ENCODE measurements around the gene AFAP1. TPM values are rescaled to one million over a fixed set of nuclear protein-coding genes. Genes with fewer than 3 reads are reported as not detected.

AFAP1 gene
- total and polyA plus RNA-seq, 2 of the 8 experiments (the other 6 are each of a cell fraction or from before 2014, with no cell fraction given), result 3.6 to 18.2 TPM

GRCh38 chr4:7897811-7898210 is 41.9 kb downstream of the AFAP1 start:
- Histone ChIP-seq H3K79me1 (ENCODE audit: low read depth, low read length) (peaks cover 15% of the 10 kb centered on the region), H3K4ac (replicated peaks; ENCODE audit: insufficient read length, low read depth, low read length) (no peak overlapping the region), H3K9ac (replicated peaks in 1 of 4; ENCODE audit: extremely low read depth in 1 of 4, low read depth in 3 of 4, low read length in 3 of 4) (no peak overlapping the region), H4K5ac (ENCODE audit: insufficient read length, low read depth, low read length) (no peak overlapping the region), H3K27ac (ENCODE audit: low read depth, low read length) (no peak overlapping the region), H3K79me2 (ENCODE audit: control insufficient read depth in 1 of 2, insufficient read depth in 2 of 2, low read length in 2 of 2) (peaks cover 0 to 19% of the 10 kb centered on the region in 2 experiments; a peak in 2 of 4 replicates), H2BK120ac (replicated peaks; ENCODE audit: low read depth, low read length) (no peak overlapping the region), H4K20me1 (replicated peaks in 1 of 2; ENCODE audit: control insufficient read depth in 1 of 2, insufficient read depth in 2 of 2, low read length in 2 of 2) (peaks cover 0 to 10% of the 10 kb centered on the region in 2 experiments), H3K18ac (ENCODE audit: extremely low read depth, low read length) (no peak overlapping the region), H3K9me3 (ENCODE audit: insufficient read depth in 2 of 2, low read depth in 1 of 2, low read length in 1 of 2) (no peaks in the 10 kb centered on the region), H3K36me3 (ENCODE audit: control insufficient read depth in 2 of 4, insufficient read depth in 4 of 4, low read length in 3 of 4) (no peaks in the 10 kb centered on the region), H3K56ac (replicated peaks; ENCODE audit: insufficient read length, low read depth, low read length) (no peak overlapping the region), H3K23ac (ENCODE audit: insufficient read length) (no peak overlapping the region), H3K4me2 (ENCODE audit: insufficient read depth in 1 of 2, low read depth in 2 of 2, low read length in 2 of 2) (no peak overlapping the region), H4K91ac (replicated peaks; ENCODE audit: insufficient read length, low read length) (no peak overlapping the region), H3K14ac (ENCODE audit: insufficient read length) (no peak overlapping the region), H2BK12ac (ENCODE audit: low read depth, low read length) (no peak overlapping the region), H3K4me1 (replicated peaks in 1 of 4; ENCODE audit: control insufficient read depth in 3 of 4, insufficient read depth in 4 of 4, low read length in 3 of 4) (peaks cover 8 to 15% (median 13%) of the 10 kb centered on the region in 4 experiments), H2BK15ac (ENCODE audit: low read length) (no peak overlapping the region), H2AK5ac (ENCODE audit: low read depth, low read length) (no peak overlapping the region), H2BK20ac (ENCODE audit: low read length) (no peak overlapping the region), H2BK5ac (ENCODE audit: low read depth, low read length) (no peak overlapping the region), H3K27me3 (replicated peaks in 1 of 4; ENCODE audit: control insufficient read depth in 3 of 4, extremely low read depth in 1 of 4, insufficient read depth in 3 of 4, low read length in 3 of 4) (no peaks in the 10 kb centered on the region), H2AFZ (ENCODE audit: low read length) (no peak overlapping the region), H3K23me2 (ENCODE audit: low read depth, low read length) (no peaks in the 10 kb centered on the region; the same call in 1 of the 2 replicates), H3K4me3 (ENCODE audit: extremely low read depth in 1 of 4, insufficient read depth in 2 of 4, low read depth in 3 of 4, low read length in 4 of 4) (no peak overlapping the region), H4K8ac (ENCODE audit: extremely low read depth, insufficient read depth, low read length) (no peak overlapping the region)
- WGBS, 2 experiments (ENCODE audit: extremely low coverage in 1 of 2, insufficient coverage in 1 of 2, insufficient read length in 1 of 2, insufficient replicate concordance in 2 of 2, low coverage in 1 of 2, low lambda C conversion rate in 2 of 2, missing lambda C conversion rate in 1 of 2), result 97% methylated on average over 7 of the region's 7 CpGs; no CpG with 5 or more reads in 1 of the 2 experiments
- FAIRE-seq, result no peak
- DNase-seq (ENCODE audit: low read depth in 1 of 2, low spot score in 2 of 2), result peak in 1 of 2 experiments; percentile 17
- CTCF ChIA-PET (ENCODE audit: partially characterized antibody), result no interaction called here
- POLR2A ChIA-PET (ENCODE audit: partially characterized antibody), result no interaction called here
- no peak for TF ChIP-seq RBBP5 (IDR thresholded peaks at IDR 0.05; ENCODE audit: borderline replicate concordance, low read depth, low read length)
- TF ChIP-seq NANOG (IDR thresholded peaks at IDR 0.05; ENCODE audit: insufficient read depth, low read depth, low read length, poor library complexity, severe bottlenecking), result no peak
- TF ChIP-seq CTBP2 (IDR thresholded peaks at IDR 0.05; ENCODE audit: borderline replicate concordance, insufficient read depth, insufficient read length, low read length), result no peak
- no peak for TF ChIP-seq SP1 (IDR thresholded peaks at IDR 0.05; ENCODE audit: low read depth, low read length)
- TF ChIP-seq ASH2L (IDR thresholded peaks at IDR 0.05; ENCODE audit: low read length), result no peak
- no peak for TF ChIP-seq CHD1 (IDR thresholded peaks at IDR 0.05; ENCODE audit: low read depth, low read length)
- no peak for TF ChIP-seq RNF2 (IDR thresholded peaks at IDR 0.05; ENCODE audit: borderline replicate concordance, low read depth, low read length, missing control alignments, poor library complexity, severe bottlenecking)
- TF ChIP-seq SRF (IDR thresholded peaks at IDR 0.05; ENCODE audit: low read depth, low read length), result no peak
- TF ChIP-seq CEBPB (IDR thresholded peaks at IDR 0.05; ENCODE audit: low read depth, low read length), result no peak
- TF ChIP-seq JUN (IDR thresholded peaks at IDR 0.05; ENCODE audit: low read depth, low read length), result no peak
- TF ChIP-seq E2F6 (IDR thresholded peaks at IDR 0.05), result no peak

All from H1 (cell line).